GM06990 (cell line): ENCODE data around the gene SOWAHA.

Experiments used
- DNase-seq: peaks from one replicate; pipeline ENCODE4 v3.0.0-alpha.2; 2011; ENCODE audit not compliant: insufficient read length; ENCODE audit errors: extremely low read depth
- H3K27me3 ChIP-seq: replicated peaks from 2 replicates; pipeline ENCODE4 v1.6.0; 2011; ENCODE audit warnings: low read length; ENCODE audit not compliant: control insufficient read depth, insufficient read depth
- H3K36me3 ChIP-seq: 2 replicates; pipeline ENCODE4 v1.5.1; 2011; ENCODE audit warnings: low read length; ENCODE audit not compliant: control insufficient read depth, insufficient read depth
- H3K4me3 ChIP-seq: replicated peaks from 2 replicates; pipeline ENCODE4 v1.5.1; 2011; ENCODE audit warnings: low read depth, mild to moderate bottlenecking, control low read depth, low read length
- TF ChIP-seq, protein P1 (sequence below): IDR thresholded peaks from 2 replicates; pipeline ENCODE4 v1.5.1; 2011; ENCODE audit warnings: low read length, control low read depth, mild to moderate bottlenecking, inconsistent platforms; ENCODE audit not compliant: insufficient read depth, poor library complexity, severe bottlenecking

Gene SOWAHA

DNA sequence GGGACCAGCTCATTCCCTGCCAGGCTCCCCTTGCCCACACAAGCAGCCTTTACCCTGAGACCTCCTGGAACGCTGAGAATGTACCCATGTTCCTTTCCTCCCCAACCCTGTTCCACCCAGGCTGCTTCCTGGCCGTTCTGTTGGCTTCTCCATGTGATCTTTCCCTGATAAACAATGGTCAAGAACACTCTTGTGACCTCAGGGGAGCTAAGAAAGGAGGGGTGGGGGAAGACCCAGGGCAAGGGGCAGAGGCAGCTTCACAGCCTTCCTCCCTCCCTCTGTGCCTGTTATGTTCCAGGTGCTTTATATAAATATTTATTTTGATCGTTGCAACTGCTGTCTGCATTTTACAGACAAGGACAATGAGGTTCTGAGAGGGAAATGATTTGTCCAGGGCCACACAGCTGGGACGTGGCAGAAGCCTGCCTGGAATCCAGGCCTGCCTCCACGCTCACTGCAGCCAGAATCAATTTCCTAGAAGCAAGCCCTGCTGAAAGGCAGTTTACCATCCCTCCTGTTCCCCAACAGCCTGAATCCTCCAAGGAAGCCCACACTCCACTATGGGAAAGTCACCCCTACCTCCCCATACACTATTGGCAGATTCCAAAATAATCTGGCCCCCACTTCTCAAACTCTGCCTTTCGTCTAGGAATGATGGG, 13.5 kb downstream of the SOWAHA start:
- TF ChIP-seq, protein P1, sequence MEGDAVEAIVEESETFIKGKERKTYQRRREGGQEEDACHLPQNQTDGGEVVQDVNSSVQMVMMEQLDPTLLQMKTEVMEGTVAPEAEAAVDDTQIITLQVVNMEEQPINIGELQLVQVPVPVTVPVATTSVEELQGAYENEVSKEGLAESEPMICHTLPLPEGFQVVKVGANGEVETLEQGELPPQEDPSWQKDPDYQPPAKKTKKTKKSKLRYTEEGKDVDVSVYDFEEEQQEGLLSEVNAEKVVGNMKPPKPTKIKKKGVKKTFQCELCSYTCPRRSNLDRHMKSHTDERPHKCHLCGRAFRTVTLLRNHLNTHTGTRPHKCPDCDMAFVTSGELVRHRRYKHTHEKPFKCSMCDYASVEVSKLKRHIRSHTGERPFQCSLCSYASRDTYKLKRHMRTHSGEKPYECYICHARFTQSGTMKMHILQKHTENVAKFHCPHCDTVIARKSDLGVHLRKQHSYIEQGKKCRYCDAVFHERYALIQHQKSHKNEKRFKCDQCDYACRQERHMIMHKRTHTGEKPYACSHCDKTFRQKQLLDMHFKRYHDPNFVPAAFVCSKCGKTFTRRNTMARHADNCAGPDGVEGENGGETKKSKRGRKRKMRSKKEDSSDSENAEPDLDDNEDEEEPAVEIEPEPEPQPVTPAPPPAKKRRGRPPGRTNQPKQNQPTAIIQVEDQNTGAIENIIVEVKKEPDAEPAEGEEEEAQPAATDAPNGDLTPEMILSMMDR: no peak
- Histone ChIP-seq H3K4me3 (no peak overlapping the region), H3K36me3 (no peaks in the 10 kb centered on the region), H3K27me3 (no peaks in the 10 kb centered on the region; the same call in 1 of the 2 replicates)
- DNase-seq: no peak

DNA sequence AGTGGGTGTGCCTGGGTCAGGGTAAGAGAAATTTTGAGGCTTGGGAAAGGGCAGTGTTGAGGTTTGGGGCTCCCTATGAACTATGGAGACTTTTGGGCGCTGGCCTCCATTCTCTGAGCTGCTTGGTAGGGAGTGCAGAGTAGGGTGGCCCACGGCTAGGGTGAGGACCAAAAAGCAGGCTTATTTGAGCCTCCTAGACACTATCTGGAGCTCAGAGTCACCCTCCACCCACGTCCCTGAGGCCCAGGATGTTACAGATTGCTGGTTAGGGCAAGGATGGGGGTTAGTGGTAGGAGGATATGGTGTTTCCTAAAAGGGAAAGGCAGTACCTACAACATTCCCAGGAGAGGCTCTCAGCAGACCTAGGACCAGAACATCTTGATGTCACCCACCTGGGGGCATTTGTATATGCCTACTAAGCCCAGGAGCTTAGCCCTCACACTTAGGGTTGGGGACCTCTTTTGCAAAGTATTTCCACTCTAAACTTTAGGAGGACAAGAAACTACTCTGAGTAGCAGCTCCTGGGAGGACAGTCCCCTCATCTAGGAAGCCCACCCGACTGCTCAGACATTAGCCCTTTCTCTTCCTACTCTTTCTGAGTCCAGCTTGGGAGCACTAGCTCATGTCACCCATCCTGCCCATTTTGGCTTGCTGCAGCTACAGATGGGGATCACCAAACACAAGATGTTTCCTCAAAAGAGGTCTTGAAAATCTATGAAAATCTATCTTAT, 15.0 kb downstream of the SOWAHA start:
- TF ChIP-seq, protein P1: no peak
- DNase-seq: no peak
- Histone ChIP-seq H3K36me3 (no peaks in the 10 kb centered on the region), H3K4me3 (no peak overlapping the region), H3K27me3 (no peaks in the 10 kb centered on the region; the same call in 1 of the 2 replicates)

DNA sequence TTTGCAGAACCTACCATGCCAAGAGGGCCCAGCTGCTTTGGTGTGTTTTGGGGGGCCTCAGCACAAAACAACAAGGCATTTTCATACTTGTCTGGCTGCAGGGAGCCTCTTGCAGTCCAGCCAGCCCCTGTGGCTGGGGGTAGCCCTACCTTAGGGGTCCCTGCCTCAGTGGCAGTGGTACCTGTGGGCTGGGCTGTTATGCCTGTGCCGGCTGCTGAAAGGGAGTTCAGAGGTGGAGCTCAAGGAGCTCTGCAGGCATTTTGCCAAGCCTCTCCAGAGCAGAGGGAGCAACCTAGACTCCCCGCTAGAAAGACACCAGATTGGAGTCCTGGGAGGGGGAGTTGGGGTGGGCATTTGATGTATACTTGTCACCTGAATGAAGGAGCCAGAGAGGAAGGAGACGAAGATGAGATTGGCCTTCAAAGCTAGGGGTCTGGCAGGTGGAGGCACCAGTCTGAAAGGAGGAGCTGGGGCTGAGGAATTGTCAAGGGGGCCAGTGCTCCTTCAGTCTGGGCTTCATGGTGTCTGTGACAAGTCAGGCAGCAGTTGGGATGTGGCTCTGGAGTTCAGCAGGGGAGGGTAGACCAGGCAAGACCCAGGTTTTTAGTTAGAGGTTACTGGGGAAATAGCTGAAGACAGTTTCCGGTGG, 15.9 kb downstream of the SOWAHA start:
- TF ChIP-seq, protein P1: no peak
- Histone ChIP-seq H3K27me3 (no peaks in the 10 kb centered on the region; the same call in 1 of the 2 replicates), H3K36me3 (no peaks in the 10 kb centered on the region), H3K4me3 (no peak overlapping the region)
- no peak for DNase-seq

DNA sequence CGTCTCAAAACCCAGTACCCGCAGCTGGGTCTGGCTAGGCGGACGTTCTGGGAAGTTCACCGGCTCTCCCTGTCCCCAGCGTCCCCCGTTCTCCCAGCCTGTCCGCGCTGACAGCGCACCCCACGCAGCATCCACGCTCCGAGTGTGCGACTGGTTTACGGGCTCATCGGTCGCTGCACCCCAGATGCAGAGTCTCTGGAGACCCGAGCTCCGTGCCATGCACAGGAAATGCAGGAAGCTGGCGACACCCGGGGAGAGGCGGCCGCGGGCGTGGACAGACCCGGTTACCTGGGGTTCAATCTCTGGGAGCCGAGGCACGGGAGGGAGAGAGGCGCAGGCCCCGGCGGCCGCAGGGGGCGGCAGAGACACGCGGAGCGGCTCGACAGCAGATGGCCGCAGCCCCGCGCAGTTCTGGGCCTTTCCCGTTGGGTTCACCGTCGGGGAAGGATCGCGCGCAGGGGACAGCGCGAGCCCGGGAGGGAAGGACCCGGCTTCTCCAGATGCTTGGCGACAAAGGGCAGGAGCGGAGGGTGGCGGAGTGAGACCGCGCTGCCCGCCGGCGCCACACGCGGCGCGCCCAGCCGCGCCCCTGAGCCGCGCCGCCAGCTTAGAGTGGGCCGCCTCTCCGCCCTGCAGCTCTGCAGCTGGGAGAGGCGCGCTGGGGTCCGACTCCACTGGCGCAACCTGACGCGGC, 16.8 kb downstream of the SOWAHA start:
- Histone ChIP-seq H3K36me3 (no peaks in the 10 kb centered on the region), H3K4me3 (peak overlapping the region; percentile 68), H3K27me3 (no peaks in the 10 kb centered on the region; the same call in 1 of the 2 replicates)
- DNase-seq: peak; percentile 85
- TF ChIP-seq, protein P1: peak; percentile 93

DNA sequence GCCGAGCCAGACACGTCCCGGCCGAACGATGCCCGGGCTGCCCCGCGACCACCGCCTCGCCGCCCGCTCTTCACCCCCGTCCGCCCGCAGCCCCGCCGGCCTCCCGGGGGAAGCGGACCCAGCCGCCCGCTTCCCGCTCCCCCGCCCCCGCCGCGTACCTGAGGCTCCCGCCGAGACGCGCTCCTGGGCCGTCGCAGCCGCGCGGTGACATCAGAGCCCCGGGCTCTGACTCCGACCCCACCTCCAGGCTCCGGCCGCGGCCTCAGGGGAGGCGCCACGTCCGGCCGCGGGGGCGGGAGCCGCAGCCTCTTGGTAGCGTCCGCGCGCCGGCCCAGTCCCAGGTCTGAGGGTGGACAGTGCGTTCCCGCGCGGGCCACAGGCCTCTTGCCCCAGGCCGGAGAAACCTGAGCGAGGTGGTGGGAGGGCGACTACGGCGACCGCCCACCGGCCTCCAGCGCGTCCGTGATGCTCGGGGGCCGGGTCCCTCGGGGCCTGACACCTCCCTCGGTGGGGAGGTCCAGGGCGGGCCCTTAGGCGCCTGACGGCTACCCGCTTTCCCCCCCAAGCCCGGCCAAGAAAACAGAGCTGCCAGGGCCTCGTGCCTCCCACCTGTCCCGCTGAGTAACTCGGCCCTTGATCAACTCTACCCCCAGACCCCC, 17.5 kb downstream of the SOWAHA start, which contains the start of gene SHROOM1:
Gene SHROOM1, minus strand, starts transcription at position 212 of the 659 bp plus-strand sequence. CDS start 4,507 bp downstream, outside the sequence.
- TF ChIP-seq, protein P1: no peak
- DNase-seq: peak; percentile 80
- peak within 1 kb of the TSS; percentile 68 for H3K4me3 ChIP-seq
- H3K36me3 ChIP-seq: no peaks in the 10 kb centered on the region
- no peaks in the 10 kb centered on the region; the same call in 1 of the 2 replicates for H3K27me3 ChIP-seq
